ENCODE data around the gene LGALSL.

Gene LGALSL

GRCh38 chr2:64472881-64473280 lies 18.9 kb downstream of the LGALSL start:
- DNase-seq: no peak

GRCh38 chr2:64474121-64474571 lies 20.2 kb downstream of the LGALSL start:
- DNase-seq: no peak

GRCh38 chr2:64474636-64475035 lies 20.7 kb downstream of the LGALSL start:
- no peak for DNase-seq

GRCh38 chr2:64477037-64477436 lies 23.1 kb downstream of the LGALSL start:
- no peak for DNase-seq

- no peak for DNase-seq
Observed at GRCh38 chr2:64477979-64478378, 24.0 kb downstream of the LGALSL start.

GRCh38 chr2:64478502-64479230 lies 24.7 kb downstream of the LGALSL start:
- DNase-seq: no peak

GRCh38 chr2:64479259-64480117 lies 25.5 kb downstream of the LGALSL start:
- DNase-seq: no peak

- no peak for DNase-seq
Observed at GRCh38 chr2:64481665-64482064, 27.7 kb downstream of the LGALSL start.

- no peak for DNase-seq
Observed at GRCh38 chr2:64482243-64482642, 28.3 kb downstream of the LGALSL start.

- no peak for DNase-seq
Observed at GRCh38 chr2:64482765-64483504, 29.0 kb downstream of the LGALSL start.

GRCh38 chr2:64485331-64485730 lies 31.4 kb downstream of the LGALSL start:
- DNase-seq: no peak

- DNase-seq: peak; percentile 81
Observed at GRCh38 chr2:64485961-64486360, 32.0 kb downstream of the LGALSL start.

GRCh38 chr2:64487256-64488049 lies 33.5 kb downstream of the LGALSL start:
- DNase-seq: peak; percentile 21

- peak; percentile 40 for DNase-seq
Observed at GRCh38 chr2:64488050-64488974, 34.4 kb downstream of the LGALSL start.

- DNase-seq: no peak
Observed at GRCh38 chr2:64489081-64489751, 35.3 kb downstream of the LGALSL start.

GRCh38 chr2:64491426-64491825 lies 37.5 kb downstream of the LGALSL start:
- DNase-seq: no peak

- no peak for DNase-seq
Observed at GRCh38 chr2:64492272-64492671, 38.3 kb downstream of the LGALSL start.

- no peak for DNase-seq
Observed at GRCh38 chr2:64492821-64493220, 38.9 kb downstream of the LGALSL start.

GRCh38 chr2:64493788-64494187 lies 39.8 kb downstream of the LGALSL start:
- peak; percentile 70 for DNase-seq

- no peak for DNase-seq
Observed at GRCh38 chr2:64498438-64498837, 44.5 kb downstream of the LGALSL start.

- no peak for DNase-seq
Observed at GRCh38 chr2:64500549-64500948, 46.6 kb downstream of the LGALSL start.

Measured in NCI-H1105 treated with DMSO at 0.1 percent for 48 hours (cell line).